ENCODE measurements around the gene ASB18. TPM values are rescaled to one million over a fixed set of nuclear protein-coding genes. Genes with fewer than 3 reads are reported as not detected.

Gene ASB18
- total and polyA plus RNA-seq, 2 donors (not counting 3 experiments of a cell fraction or from before 2014, with no cell fraction given), result not detected

DNA sequence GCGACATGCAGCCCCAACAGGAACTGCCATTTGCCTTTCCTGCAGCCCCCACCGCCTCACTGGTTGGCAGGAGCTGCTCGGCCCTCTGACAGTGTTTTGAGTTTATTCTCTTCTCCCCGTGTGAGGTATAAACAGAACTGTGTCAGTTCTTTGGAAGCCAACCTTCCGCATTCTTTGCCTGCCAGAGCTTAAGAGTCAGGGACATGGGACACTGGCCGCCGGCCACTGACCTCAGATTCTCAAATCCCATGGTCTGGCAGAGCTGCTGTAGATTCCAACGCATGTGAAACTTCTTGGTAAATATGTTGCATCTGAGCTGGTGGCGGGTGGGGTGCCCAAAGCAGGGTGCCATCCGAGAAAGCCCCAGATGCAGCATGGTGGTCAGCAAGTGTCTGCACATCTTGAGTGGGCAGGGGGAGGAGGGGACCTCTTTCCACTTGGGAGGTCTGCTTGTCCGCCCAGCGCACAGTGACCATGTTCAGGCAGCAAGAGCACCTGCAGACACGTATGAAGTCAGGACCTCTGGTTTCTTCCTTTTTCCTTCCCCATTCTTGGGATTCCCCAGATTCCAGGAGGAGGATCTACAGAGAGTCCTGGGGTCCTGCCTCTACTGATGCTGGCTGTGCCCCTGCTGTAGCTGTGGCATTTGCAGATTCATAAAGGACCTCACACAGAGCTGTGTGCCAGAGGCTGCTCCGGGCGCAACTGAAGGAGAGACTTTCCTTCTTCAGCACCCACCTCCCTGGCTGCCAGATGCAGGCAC, 23.8 kb downstream of the ASB18 start:
- intact Hi-C loops (cut with micrococcal nuclease) (no loop called here), dilution Hi-C loops (cut with MboI; ENCODE audit: extremely low pct_ligation_motif_present, low sequenced_read_pairs) (no loop called here)
- Histone ChIP-seq H3K9ac (replicated peaks; ENCODE audit: extremely low read depth, insufficient read depth, low read length) (no peak overlapping the region), H3K36me3 (ENCODE audit: control insufficient read depth in 2 of 2, extremely low read depth in 1 of 2, insufficient read depth in 2 of 2, low read length in 2 of 2) (no peaks in the 10 kb centered on the region), H3K9me1 (replicated peaks; ENCODE audit: control insufficient read depth, extremely low read depth, insufficient read depth, low read length) (no peaks in the 10 kb centered on the region), H3K4me3 (replicated peaks in 1 of 3; ENCODE audit: insufficient read depth in 1 of 3, low read depth in 1 of 3, low read length in 3 of 3) (no peak overlapping the region), H2AFZ (ENCODE audit: low read depth, low read length) (no peak overlapping the region), H3K27me3 (ENCODE audit: control insufficient read depth in 2 of 2, insufficient read depth in 2 of 2, low read length in 2 of 2) (peaks cover 7 to 24% of the 10 kb centered on the region in 2 experiments), H3K4me2 (ENCODE audit: insufficient read depth, low read length) (no peak overlapping the region), H3K27ac (ENCODE audit: insufficient read depth, low read depth, low read length) (no peak overlapping the region), H3K4me1 (ENCODE audit: control insufficient read depth, extremely low read depth, insufficient read depth, low read length) (peaks cover 6% of the 10 kb centered on the region), H3K9me3 (replicated peaks; ENCODE audit: control insufficient read depth, insufficient read depth, low read length) (no peaks in the 10 kb centered on the region), H3K79me2 (ENCODE audit: control insufficient read depth, insufficient read depth, low read length) (no peaks in the 10 kb centered on the region), H4K20me1 (replicated peaks; ENCODE audit: control insufficient read depth, extremely low read depth, insufficient read depth, low read length) (no peaks in the 10 kb centered on the region)
- ChIA-PET POLR2A (no interaction called here), CTCF (interaction anchor here (1.2 to 2.2 kb wide), 3 partner anchors 11 to 31 kb away, joined by 3 to 7 read pairs (median 4); no protein-coding TSS in a partner anchor)
- BruUV-seq (replicated peaks), result no TSS peak
- TF ChIP-seq JUN (IDR thresholded peaks at IDR 0.05; ENCODE audit: borderline replicate concordance, insufficient read depth, insufficient read length, low read depth) (no peak), POLR2AphosphoS5 (IDR thresholded peaks at IDR 0.05; ENCODE audit: insufficient read depth, low read depth, low read length) (no peak), GATA2 (IDR thresholded peaks at IDR 0.05; ENCODE audit: insufficient read depth, insufficient read length, low read depth, low read length) (no peak), EZH2 (IDR thresholded peaks at IDR 0.05; ENCODE audit: borderline replicate concordance, low read depth, low read length, severe bottlenecking) (no peak), MYC (IDR thresholded peaks at IDR 0.05; ENCODE audit: low read depth, low read length) (no peak), FOS (IDR thresholded peaks at IDR 0.05; ENCODE audit: borderline replicate concordance, insufficient read depth, low read length) (no peak), MAX (IDR thresholded peaks at IDR 0.05; ENCODE audit: insufficient read depth, insufficient read length) (no peak), CTCF (IDR thresholded peaks at IDR 0.05; ENCODE audit: extremely low read depth in 1 of 2, insufficient read depth in 1 of 2, low read depth in 1 of 2, low read length in 2 of 2) (no peak), POLR2A (IDR thresholded peaks at IDR 0.05; ENCODE audit: low read depth, low read length) (no peak)
- DNase-seq (ENCODE audit: low read depth, low spot score) (no peak), FAIRE-seq (no peak)

All from endothelial cell of umbilical vein (primary cell).